Ishikawa (cell line): ENCODE results near the gene DTD1.

Source experiments
- CEBPB ChIP-seq: IDR thresholded peaks from 2 replicates; pipeline ENCODE4 v1.6.1; 2012
- CREB1 ChIP-seq: IDR thresholded peaks from 2 replicates; pipeline ENCODE4 v1.6.1; 2012; ENCODE audit warnings: low read depth
- EP300 ChIP-seq: IDR thresholded peaks from 2 replicates; pipeline ENCODE4 v1.6.1; 2012; ENCODE audit warnings: borderline replicate concordance
- MAX ChIP-seq: IDR thresholded peaks from 2 replicates; pipeline ENCODE4 v1.6.1; 2012
- NFIC ChIP-seq: IDR thresholded peaks from 2 replicates; pipeline ENCODE4 v1.6.1; 2012
- REST ChIP-seq: IDR thresholded peaks from 2 replicates; pipeline ENCODE4 v1.6.1; 2012; ENCODE audit warnings: low read depth, mild to moderate bottlenecking
- TAF1 ChIP-seq: IDR thresholded peaks from 2 replicates; pipeline ENCODE4 v1.6.1; 2012; ENCODE audit warnings: low read depth, mild to moderate bottlenecking
- YY1 ChIP-seq: IDR thresholded peaks from 2 replicates; pipeline ENCODE4 v1.6.1; 2012; ENCODE audit warnings: low read depth

GRCh38 chr20:18802012-18802634, 214.3 kb downstream of the DTD1 start:
- TF ChIP-seq MAX = no peak
- no peak for TF ChIP-seq NFIC
- TF ChIP-seq YY1 = no peak
- no peak for TF ChIP-seq EP300
- TF ChIP-seq CREB1 = no peak
- no peak for TF ChIP-seq TAF1
- TF ChIP-seq CEBPB = no peak
- TF ChIP-seq REST = no peak
